GM12878 (cell line): Measurements from ENCODE around the gene PDPK1. TPM values are rescaled to one million over a fixed set of nuclear protein-coding genes. Genes with fewer than 3 reads are reported as not detected.

Source experiments
- ATAC-seq: fragments of 200-7000 bp; cut with Tn5 transposase; 3 replicates; pipeline ENCODE4 v1.9.1; 2020; ENCODE audit warnings: mild to moderate bottlenecking, moderate library complexity
- BruUV-seq: library from RNA; stranded (reverse); fragments of 400-500 nt; replicated peaks from 2 replicates; lab custom pipeline; 2021; lab: Mats Ljungman, UMichigan
- CTCF ChIA-PET: fragments of 300-600 bp; sonication (Branson Sonifier 250); formaldehyde crosslinking; extraction: SDS; loops from one replicate; lab custom pipeline; 2021; ENCODE audit warnings: inconsistent platforms; lab: Yijun Ruan, JAX
- POLR2A ChIA-PET: fragments of 350-600 bp; formaldehyde crosslinking; extraction: SDS; loops from one replicate; lab custom pipeline; 2021; ENCODE audit warnings: inconsistent platforms; lab: Charles Lee
- RAD21 ChIA-PET: fragments of 300-600 bp; sonication (Branson Sonifier 250); formaldehyde crosslinking; loops from one replicate; lab custom pipeline; 2023; ENCODE audit warnings: antibody characterized with exemption; ENCODE audit not compliant: unreplicated experiment; lab: Charles Lee
- SMC1A ChIA-PET: fragments of 300-600 bp; sonication (Branson Sonifier 250); formaldehyde crosslinking; loops from one replicate; lab custom pipeline; 2023; ENCODE audit not compliant: unreplicated experiment, uncharacterized antibody; lab: Charles Lee
- DNase-seq: peaks from one replicate; pipeline ENCODE4 v3.0.0-alpha.2; 2011; ENCODE audit warnings: low read depth, low spot score
- FAIRE-seq: peaks from 3 replicates; lab custom pipeline; 2011; peaks lifted over from hg19 to GRCh38; lab: Jason Lieb, UNC
- H2AFZ ChIP-seq: 2 replicates; pipeline ENCODE4 v1.6.0; 2011; ENCODE audit warnings: low read depth, low read length, control low read depth; ENCODE audit not compliant: control insufficient read depth
- H3K27ac ChIP-seq: 2 replicates; pipeline ENCODE4 v1.5.1; 2011; ENCODE audit warnings: control low read depth; ENCODE audit not compliant: control insufficient read depth, insufficient read depth
- H3K27me3 ChIP-seq, 2 experiments: replicated peaks in 1 of 2; 2 replicates each; pipeline versions ENCODE4 v1.6.0 to v1.6.1; 2011; ENCODE audit warnings: low read length in 1 of 2; ENCODE audit not compliant: control insufficient read depth in 2 of 2, insufficient read depth in 2 of 2
- H3K36me3 ChIP-seq, 2 experiments: 2 replicates each; pipeline ENCODE4 v1.5.1; 2011; ENCODE audit warnings: low read length in 1 of 2; ENCODE audit not compliant: control insufficient read depth in 2 of 2, insufficient read depth in 2 of 2
- H3K4me1 ChIP-seq: 2 replicates; pipeline ENCODE4 v1.6.1; 2011; ENCODE audit warnings: mild to moderate bottlenecking, low read length, moderate library complexity, mixed read lengths; ENCODE audit not compliant: control insufficient read depth, insufficient read depth
- H3K4me2 ChIP-seq: 2 replicates; pipeline ENCODE4 v1.6.0; 2011; ENCODE audit warnings: control low read depth; ENCODE audit not compliant: control insufficient read depth, insufficient read depth
- H3K4me3 ChIP-seq: fragments of 200-600 bp; sonication (generic); 2 replicates; pipeline ENCODE4 v1.5.1; 2016
- H3K79me2 ChIP-seq: 2 replicates; pipeline ENCODE4 v1.6.0; 2011; ENCODE audit warnings: low read length; ENCODE audit not compliant: control insufficient read depth, insufficient read depth
- H3K9ac ChIP-seq: 2 replicates; pipeline ENCODE4 v1.8.0; 2011; ENCODE audit warnings: low read length, control low read depth, mixed read lengths; ENCODE audit not compliant: control insufficient read depth, insufficient read depth
- H3K9me3 ChIP-seq: replicated peaks from 3 replicates; pipeline ENCODE4 v1.5.1; 2011; ENCODE audit warnings: mild to moderate bottlenecking, low read length; ENCODE audit not compliant: control insufficient read depth, insufficient read depth
- H4K20me1 ChIP-seq: 2 replicates; pipeline ENCODE4 v1.6.0; 2011; ENCODE audit not compliant: control insufficient read depth, insufficient read depth
- BCLAF1 ChIP-seq: fragments of 450-650 bp; IDR thresholded peaks from 2 replicates; pipeline ENCODE4 v1.6.1; 2017; ENCODE audit warnings: antibody characterized with exemption, mild to moderate bottlenecking, moderate library complexity
- BHLHE40 ChIP-seq, 2 experiments: fragments of 450-650 bp in 1 of 2; IDR thresholded peaks; 2 replicates each; pipeline ENCODE4 v1.6.1; 2011 to 2017; ENCODE audit warnings: low read depth in 2 of 2, borderline replicate concordance in 1 of 2, improper control_type of control experiment in 1 of 2, low read length in 1 of 2, mild to moderate bottlenecking in 1 of 2
- BMI1 ChIP-seq: fragments of 450-650 bp; IDR thresholded peaks from 2 replicates; pipeline ENCODE4 v1.6.1; 2016; ENCODE audit warnings: mild to moderate bottlenecking, moderate library complexity, borderline replicate concordance
- CBX3 ChIP-seq: fragments of 200-600 bp; sonication (generic); IDR thresholded peaks from 2 replicates; pipeline ENCODE4 v1.6.1; 2016; ENCODE audit warnings: low read depth, borderline replicate concordance
- CREB1 ChIP-seq: IDR thresholded peaks from 2 replicates; pipeline ENCODE4 v1.6.1; 2012; ENCODE audit warnings: low read depth, mild to moderate bottlenecking, inconsistent platforms
- CTCF ChIP-seq, 3 experiments: IDR thresholded peaks in 2 of 3; conservative IDR thresholded peaks in 1 of 3; 2 replicates each; pipeline ENCODE4 v1.5.1; 2011; ENCODE audit warnings: low read depth in 3 of 3, low read length in 3 of 3, mild to moderate bottlenecking in 3 of 3, control low read depth in 2 of 3, moderate library complexity in 2 of 3, inconsistent platforms in 1 of 3, mixed read lengths in 1 of 3; ENCODE audit not compliant: control insufficient read depth in 2 of 3, insufficient read depth in 1 of 3; ENCODE audit errors: extremely low read depth in 1 of 3
- IKZF1 ChIP-seq: fragments of 450-650 bp; conservative IDR thresholded peaks from 2 replicates; pipeline ENCODE4 v1.6.1; 2017; ENCODE audit warnings: antibody characterized with exemption, mild to moderate bottlenecking
- KLF5 ChIP-seq: fragments of 450-650 bp; IDR thresholded peaks from 2 replicates; pipeline ENCODE4 v1.6.1; 2014; ENCODE audit warnings: mild to moderate bottlenecking; ENCODE audit not compliant: partially characterized antibody
- LARP7 ChIP-seq: fragments of 450-650 bp; IDR thresholded peaks from 2 replicates; pipeline ENCODE4 v1.6.1; 2017; ENCODE audit warnings: mild to moderate bottlenecking
- POU2F2 ChIP-seq: IDR thresholded peaks from 3 replicates; pipeline ENCODE4 v1.6.1; 2011; ENCODE audit warnings: low read depth, mild to moderate bottlenecking, low read length, borderline replicate concordance
- RAD21 ChIP-seq: IDR thresholded peaks from 2 replicates; pipeline ENCODE4 v1.6.1; 2011; ENCODE audit warnings: mild to moderate bottlenecking, low read depth, low read length, moderate library complexity; ENCODE audit not compliant: insufficient read depth
- RB1 ChIP-seq: fragments of 450-650 bp; formaldehyde crosslinking; IDR thresholded peaks from 2 replicates; pipeline ENCODE4 v1.6.1; 2017; ENCODE audit warnings: mild to moderate bottlenecking, borderline replicate concordance
- SMAD1 ChIP-seq: fragments of 450-650 bp; IDR thresholded peaks from 2 replicates; pipeline ENCODE4 v1.6.1; 2018; ENCODE audit warnings: mild to moderate bottlenecking, low read depth; ENCODE audit not compliant: partially characterized antibody
- SMARCA5 ChIP-seq: fragments of 450-650 bp; IDR thresholded peaks from 2 replicates; pipeline ENCODE4 v1.6.1; 2017; ENCODE audit warnings: mild to moderate bottlenecking
- SMC3 ChIP-seq: IDR thresholded peaks from 2 replicates; pipeline ENCODE4 v1.6.1; 2011; ENCODE audit warnings: low read length, improper control_type of control experiment, borderline replicate concordance
- YY1 ChIP-seq: IDR thresholded peaks from 2 replicates; pipeline ENCODE4 v1.6.1; 2011; ENCODE audit warnings: low read depth, mild to moderate bottlenecking, low read length
- ZBED1 ChIP-seq: IDR thresholded peaks from 2 replicates; pipeline ENCODE4 v1.6.1; 2016; ENCODE audit warnings: borderline replicate concordance
- WGBS: methylation state at CpG from one replicate; pipeline ENCODE4 v1.1.6; 2016; ENCODE audit warnings: low lambda C conversion rate; ENCODE audit not compliant: insufficient replicate concordance, insufficient coverage; ENCODE audit errors: missing lambda C conversion rate; 5-methylcytosine and 5-hydroxymethylcytosine counted together
- in situ Hi-C: fragments of 300-500 bp; cut with MboI; formaldehyde crosslinking; loops from 9 replicates; pipeline ENCODE4 v1.14.3; 2018; ENCODE audit warnings: mixed read lengths
- intact Hi-C: fragments of 100-400 bp; cut with micrococcal nuclease; formaldehyde crosslinking; loops from one replicate; pipeline ENCODE4 v1.14.2; 2022; ENCODE audit not compliant: unreplicated experiment
- polyA plus RNA-seq, 11 experiments: library from polyadenylated mRNA; depleted of rRNA in 4 of 11; unstranded in 6 of 11; stranded (reverse) in 5 of 11; fragments of >200 nt; fragmentation: Nextera tagmentation in 4 of 11; fragmentation: Illumina TruSeq in 1 of 11; extraction: Ambion mirVana in 4 of 11; extraction: Trizol in 1 of 11; gene quantifications; 1 replicate in 1 of 11; 2 replicates in 10 of 11; pipeline versions ENCODE4 v1.2.1 to v1.2.3, GENCODE V29; 2011 to 2016; ENCODE audit warnings: inconsistent platforms in 2 of 11, missing spikeins in 2 of 11, low read depth in 1 of 11
- total RNA-seq, 4 experiments: library from RNA; depleted of rRNA in 3 of 4; stranded (reverse); fragments of >200 nt in 3 of 4; fragmentation: Illumina TruSeq in 1 of 4; extraction: Trizol in 1 of 4; gene quantifications; 2 replicates each; pipeline versions ENCODE4 v1.2.1 to v1.2.3, GENCODE V29; 2013 to 2021

The PDPK1 gene
- total and polyA plus RNA-seq, 10 of the 15 experiments (the other 5 are each of a cell fraction or from before 2014, with no cell fraction given): 3.9 to 41.3 (median 25.5) TPM

GRCh38 chr16:2500918-2501750 is 36.7 kb upstream of the PDPK1 start:
- FAIRE-seq (peak; percentile 66), ATAC-seq (peak; percentile 99), DNase-seq (peak; percentile 23)
- H3K4me2 ChIP-seq: no peak overlapping the region
- no TSS peak for BruUV-seq
- TF ChIP-seq SMAD1: no peak
- TF ChIP-seq YY1: peak; percentile 57; the same call in 1 of the 2 replicates
- peak; percentile 26 for TF ChIP-seq IKZF1
- TF ChIP-seq SMC3: peak; percentile 90
- no peak for TF ChIP-seq CREB1
- no peak for TF ChIP-seq BCLAF1
- TF ChIP-seq POU2F2: peak; percentile 26; the same call in 1 of the 3 replicates
- no peak for TF ChIP-seq BMI1
- peak; percentile 95 to 99 (median 99); a peak in 5 of 6 replicates for TF ChIP-seq CTCF (IDR thresholded peaks at IDR 0.05 in 2 of 3, conservative IDR thresholded peaks at IDR 0.05 in 1 of 3; ENCODE audit: control insufficient read depth in 2 of 3, extremely low read depth in 1 of 3, insufficient read depth in 1 of 3, low read depth in 3 of 3, low read length in 3 of 3)
- TF ChIP-seq BHLHE40 (IDR thresholded peaks at IDR 0.05; ENCODE audit: borderline replicate concordance in 1 of 2, low read depth in 2 of 2, low read length in 1 of 2): peak; percentile 64 to 67; a peak in 3 of 4 replicates
- TF ChIP-seq RAD21: peak; percentile 93
- no peak for TF ChIP-seq CBX3
- 0 out of 2 replicates have a peak, but pooled peaks have one; percentile 19 for TF ChIP-seq LARP7
- TF ChIP-seq SMARCA5: peak; percentile 33; the same call in 1 of the 2 replicates
- TF ChIP-seq KLF5: no peak
- no peak for TF ChIP-seq ZBED1
- peak; percentile 69; the same call in 1 of the 2 replicates for TF ChIP-seq RB1
- RAD21 ChIA-PET: interaction anchor here (0.8 to 2.0 kb wide), 11 partner anchors 9 to 558 kb away, joined by 3 to 16 read pairs (median 4); partner anchors contain the start of genes CCNF, ECI1 and MSRB1
- H4K20me1 ChIP-seq: no peaks in the 10 kb centered on the region
- peak overlapping the region; percentile 64; the same call in 1 of the 2 replicates for H2AFZ ChIP-seq
- CTCF ChIA-PET: interaction anchor here (0.6 to 2.8 kb wide), 29 partner anchors 9 to 361 kb away, joined by 3 to 36 read pairs (median 4); partner anchors contain the start of genes ABCA3, CCNF, PDPK1 and TEDC2
- H3K9ac ChIP-seq: no peak overlapping the region
- H3K27me3 ChIP-seq: no peaks in the 10 kb centered on the region
- no peaks in the 10 kb centered on the region for H3K9me3 ChIP-seq
- H3K4me3 ChIP-seq: no peak overlapping the region
- H3K27ac ChIP-seq: no peak overlapping the region
- SMC1A ChIA-PET: interaction anchor here (0.7 to 2.5 kb wide), 6 partner anchors 11 to 251 kb away, joined by 3 to 17 read pairs (median 4); partner anchors contain the start of gene CCNF
- in situ Hi-C loops: no loop called here
- no peaks in the 10 kb centered on the region for H3K79me2 ChIP-seq
- H3K4me1 ChIP-seq: no peaks in the 10 kb centered on the region
- POLR2A ChIA-PET: interaction anchor here (0.7 to 1.5 kb wide), 5 partner anchors 26 to 232 kb away, joined by 3 to 7 read pairs (median 4); partner anchors contain the start of genes CCNF and TBC1D24
- intact Hi-C loops: loop anchor here (2.0 to 10.0 kb wide), 4 partner anchors 68 to 306 kb away; partner anchors contain the start of genes ABCA3 and RNPS1
- WGBS: 38% methylated on average over 22 of the region's 23 CpGs
- peaks cover 0 to 11% of the 10 kb centered on the region in 2 experiments; a peak in 2 of 4 replicates for H3K36me3 ChIP-seq
